A673 (cell line): Measurements from ENCODE around the gene ALOX15.
"Not testable (repeated sequence)": the region's sequence is repeated elsewhere in the genome, so short reads cannot be mapped to it uniquely, and the experiment has no call there.

Experiments used
- EZH2 ChIP-seq: fragments of 200-600 bp; sonication (generic); IDR thresholded peaks from 2 replicates; pipeline ENCODE4 v1.6.1; 2017; ENCODE audit warnings: borderline replicate concordance, low read depth, mild to moderate bottlenecking, mixed read lengths, antibody characterized with exemption, low read length; ENCODE audit not compliant: poor library complexity, severe bottlenecking
- TF ChIP-seq, protein P1 (sequence below): fragments of 300-800, 200-600 bp; sonication (generic); conservative IDR thresholded peaks from 2 replicates; pipeline ENCODE4 v1.5.1; 2017; ENCODE audit warnings: low read depth, mild to moderate bottlenecking, antibody characterized with exemption, low read length, moderate library complexity, mixed read lengths

DNA sequence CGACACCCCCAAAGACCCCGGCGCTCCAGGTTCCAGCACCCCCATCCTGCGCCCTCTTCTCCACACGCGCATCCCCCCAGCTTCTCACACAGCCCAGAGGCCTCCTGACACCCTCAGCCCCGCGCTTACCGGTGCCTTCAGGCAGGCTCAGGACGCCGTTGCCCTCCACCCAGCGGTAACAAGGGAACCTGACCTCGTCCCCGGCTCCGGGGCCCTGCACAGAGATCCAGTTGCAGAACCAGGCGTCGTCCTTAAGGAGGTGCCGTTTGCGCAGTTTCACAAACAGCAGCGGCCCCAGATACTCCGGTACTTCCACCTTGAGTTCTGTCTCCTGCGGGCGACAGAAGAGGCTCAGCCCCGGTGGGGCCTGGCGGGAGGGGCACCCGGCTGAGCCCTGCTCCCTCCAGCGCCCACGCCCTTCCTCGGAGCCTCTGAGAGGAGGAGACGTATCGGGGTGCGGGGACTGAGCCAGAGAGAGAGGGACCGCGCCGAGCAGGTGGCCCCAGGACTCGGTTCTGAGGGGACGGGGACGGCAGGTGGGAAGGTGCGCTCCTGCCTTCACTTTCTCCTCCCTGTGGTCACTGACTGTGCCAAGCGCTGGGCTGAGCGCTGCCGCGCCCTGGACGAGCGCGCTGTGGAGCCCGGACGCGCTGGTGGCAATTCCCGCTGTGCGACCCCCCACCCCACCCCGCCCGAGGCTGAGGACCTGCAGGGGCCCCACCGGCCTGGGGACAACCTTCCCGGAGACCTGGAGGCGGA is 2.0 kb downstream of the ALOX15 start:
- TF ChIP-seq, protein P1, sequence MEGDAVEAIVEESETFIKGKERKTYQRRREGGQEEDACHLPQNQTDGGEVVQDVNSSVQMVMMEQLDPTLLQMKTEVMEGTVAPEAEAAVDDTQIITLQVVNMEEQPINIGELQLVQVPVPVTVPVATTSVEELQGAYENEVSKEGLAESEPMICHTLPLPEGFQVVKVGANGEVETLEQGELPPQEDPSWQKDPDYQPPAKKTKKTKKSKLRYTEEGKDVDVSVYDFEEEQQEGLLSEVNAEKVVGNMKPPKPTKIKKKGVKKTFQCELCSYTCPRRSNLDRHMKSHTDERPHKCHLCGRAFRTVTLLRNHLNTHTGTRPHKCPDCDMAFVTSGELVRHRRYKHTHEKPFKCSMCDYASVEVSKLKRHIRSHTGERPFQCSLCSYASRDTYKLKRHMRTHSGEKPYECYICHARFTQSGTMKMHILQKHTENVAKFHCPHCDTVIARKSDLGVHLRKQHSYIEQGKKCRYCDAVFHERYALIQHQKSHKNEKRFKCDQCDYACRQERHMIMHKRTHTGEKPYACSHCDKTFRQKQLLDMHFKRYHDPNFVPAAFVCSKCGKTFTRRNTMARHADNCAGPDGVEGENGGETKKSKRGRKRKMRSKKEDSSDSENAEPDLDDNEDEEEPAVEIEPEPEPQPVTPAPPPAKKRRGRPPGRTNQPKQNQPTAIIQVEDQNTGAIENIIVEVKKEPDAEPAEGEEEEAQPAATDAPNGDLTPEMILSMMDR = not testable (repeated sequence)
- TF ChIP-seq EZH2 = not testable (repeated sequence)
